PC-9 (cell line): ENCODE results near the gene RHEB. TPM values are rescaled to one million over a fixed set of nuclear protein-coding genes. Genes with fewer than 3 reads are reported as not detected.
A peak's percentile ranks its signal among the peaks of the same experiment; 100 is the strongest.

ENCODE experiments used
- BruUV-seq: library from RNA; stranded (reverse); fragments of 400-500 nt; replicated peaks from 2 replicates; lab custom pipeline; 2021; lab: Mats Ljungman, UMichigan
- CTCF ChIA-PET: fragments of 300-600 bp; sonication (Branson Sonifier 250); formaldehyde crosslinking; loops from one replicate; lab custom pipeline; 2022; ENCODE audit warnings: antibody characterized with exemption; lab: Charles Lee
- POLR2A ChIA-PET: fragments of 300-600 bp; sonication (Branson Sonifier 250); formaldehyde crosslinking; loops from one replicate; lab custom pipeline; 2022; ENCODE audit warnings: antibody characterized with exemption; ENCODE audit not compliant: unreplicated experiment; lab: Charles Lee
- DNase-seq, 2 experiments: peaks; one replicate each; pipeline versions ENCODE4 v3.0.0 to v3.0.0-alpha.2; 2015 to 2022; ENCODE audit warnings: mixed read lengths in 1 of 2
- H2AFZ ChIP-seq: fragments of 200-600 bp; sonication (generic); 2 replicates; pipeline ENCODE4 v1.8.1; 2017; ENCODE audit warnings: antibody characterized with exemption
- H3F3A ChIP-seq: fragments of 200-600 bp; sonication (generic); 2 replicates; pipeline ENCODE4 v1.8.1; 2017; ENCODE audit warnings: antibody characterized with exemption, mild to moderate bottlenecking, low read depth; ENCODE audit not compliant: insufficient read depth
- H3K27ac ChIP-seq: fragments of 200-600 bp; sonication (generic); 2 replicates; pipeline ENCODE4 v1.6.1; 2016; ENCODE audit warnings: mixed run types
- H3K27me3 ChIP-seq: fragments of 200-600 bp; sonication (generic); 2 replicates; pipeline ENCODE4 v1.6.1; 2016; ENCODE audit warnings: low read depth, mixed run types; ENCODE audit not compliant: insufficient read depth
- H3K36me3 ChIP-seq: fragments of 200-600 bp; sonication (generic); 2 replicates; pipeline ENCODE4 v1.6.1; 2016; ENCODE audit warnings: low read depth, mixed run types
- H3K4me1 ChIP-seq: fragments of 200-600 bp; sonication (generic); replicated peaks from 2 replicates; pipeline ENCODE4 v1.6.1; 2016; ENCODE audit warnings: mixed run types; ENCODE audit not compliant: insufficient read depth
- H3K4me2 ChIP-seq: fragments of 200-600 bp; sonication (generic); 2 replicates; pipeline ENCODE4 v1.6.1; 2017; ENCODE audit warnings: mixed run types
- H3K4me3 ChIP-seq: fragments of 200-600 bp; sonication (generic); 2 replicates; pipeline ENCODE4 v1.6.1; 2016; ENCODE audit warnings: mixed run types
- H3K79me2 ChIP-seq: fragments of 200-600 bp; sonication (generic); 2 replicates; pipeline ENCODE4 v1.6.1; 2017; ENCODE audit warnings: low read depth, mixed run types
- H3K9me2 ChIP-seq: fragments of 200-600 bp; sonication (generic); 2 replicates; pipeline ENCODE4 v1.8.1; 2017; ENCODE audit warnings: mild to moderate bottlenecking; ENCODE audit not compliant: insufficient read depth
- H3K9me3 ChIP-seq: fragments of 200-600 bp; sonication (generic); 2 replicates; pipeline ENCODE4 v1.8.1; 2016; ENCODE audit warnings: low read depth; ENCODE audit not compliant: insufficient read depth
- H4K20me1 ChIP-seq: fragments of 200-600 bp; sonication (generic); 2 replicates; pipeline ENCODE4 v1.8.1; 2017; ENCODE audit not compliant: insufficient read depth
- CTCF ChIP-seq: fragments of 200-600 bp; sonication (generic); conservative IDR thresholded peaks from 2 replicates; pipeline ENCODE4 v1.6.1; 2017; ENCODE audit warnings: mixed run types, antibody characterized with exemption, mild to moderate bottlenecking, moderate library complexity
- EZH2 ChIP-seq: fragments of 200-600 bp; sonication (generic); IDR thresholded peaks from 2 replicates; pipeline ENCODE4 v1.8.0; 2017; ENCODE audit warnings: antibody characterized with exemption, low read depth
- intact Hi-C: fragments of 100-400 bp; cut with micrococcal nuclease; formaldehyde crosslinking; loops from one replicate; pipeline ENCODE4 v1.10.0; 2022; ENCODE audit not compliant: unreplicated experiment
- total RNA-seq: library from RNA; stranded (reverse); gene quantifications from 2 replicates; pipeline ENCODE4 v1.2.3, GENCODE V29; 2021

The RHEB gene
- total RNA-seq, 1 experiment from 2014 or later: 202 TPM

DNA sequence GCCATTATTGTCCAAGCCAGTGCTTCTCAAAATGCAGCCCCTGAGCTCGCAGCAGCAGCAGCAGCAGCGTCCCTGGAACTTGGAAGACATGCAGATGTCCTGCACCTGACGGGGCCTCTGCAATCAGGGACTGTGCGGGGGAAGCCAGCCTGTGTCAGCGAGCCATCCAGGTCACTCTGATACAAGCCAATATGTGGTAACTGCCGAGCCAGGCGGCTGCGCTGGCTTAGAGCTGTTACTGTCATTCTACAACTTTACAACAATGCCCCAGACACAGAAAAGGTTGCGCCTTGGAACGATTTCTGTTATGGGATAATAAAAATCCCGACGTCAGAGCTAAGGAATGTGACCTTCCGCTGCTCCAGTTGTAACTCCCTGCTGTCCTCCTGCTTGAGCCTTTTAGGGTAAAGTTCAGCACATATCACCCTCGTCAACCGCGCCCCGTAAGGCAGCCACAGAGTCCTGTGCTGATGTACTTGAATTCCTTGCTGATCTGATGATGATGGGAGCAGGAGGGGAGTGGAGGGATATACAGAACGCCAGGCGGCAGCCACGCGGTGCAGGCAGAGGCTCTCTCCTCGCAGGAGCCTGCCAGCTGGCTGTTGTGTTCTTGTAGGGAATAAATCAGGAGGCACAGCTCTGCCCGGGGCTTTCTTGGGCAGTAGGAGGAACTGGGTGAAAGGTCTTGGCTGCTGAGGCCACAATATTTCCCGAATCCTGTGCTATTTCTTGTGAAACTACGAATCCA, 59.8 kb downstream of the RHEB start:
- TF ChIP-seq CTCF: no peak
- no peak for TF ChIP-seq EZH2
- Histone ChIP-seq H3K36me3 (peaks cover 8% of the 10 kb centered on the region), H3K27me3 (no peaks in the 10 kb centered on the region), H3K9me2 (no peaks in the 10 kb centered on the region), H3K27ac (peak overlapping the region; percentile 75), H3K79me2 (no peaks in the 10 kb centered on the region), H3K4me3 (peak overlapping the region; percentile 44; the same call in 1 of the 2 replicates), H3K9me3 (peaks cover 6% of the 10 kb centered on the region; the same call in 1 of the 2 replicates), H3F3A (peaks cover 61% of the 10 kb centered on the region), H3K4me1 (peaks cover 29% of the 10 kb centered on the region), H3K4me2 (peak overlapping the region; percentile 88), H2AFZ (peak overlapping the region; percentile 28; the same call in 1 of the 2 replicates), H4K20me1 (no peaks in the 10 kb centered on the region)
- no TSS peak for BruUV-seq
- intact Hi-C loops: loop anchor here (1.0 to 2.0 kb wide), 3 partner anchors 59 to 473 kb away; partner anchors contain the start of gene RHEB
- ChIA-PET CTCF (interaction anchor here (0.6 kb wide), 1 partner anchor 48 kb away, joined by 3 read pairs; no protein-coding TSS in a partner anchor), POLR2A (interaction anchor here (0.5 to 1.3 kb wide), 3 partner anchors 33 to 60 kb away, joined by 3 to 5 read pairs (median 4); partner anchors contain the start of gene RHEB)
- peak; percentile 86 to 97 for DNase-seq

- H2AFZ ChIP-seq: no peak overlapping the region
- H3K4me2 ChIP-seq: no peak overlapping the region
- no TSS peak for BruUV-seq
- H3K4me3 ChIP-seq: no peak overlapping the region
- H3F3A ChIP-seq: peaks cover 45% of the 10 kb centered on the region
- H3K36me3 ChIP-seq: no peaks in the 10 kb centered on the region
- H4K20me1 ChIP-seq: no peaks in the 10 kb centered on the region
- no peaks in the 10 kb centered on the region for H3K79me2 ChIP-seq
- intact Hi-C loops: no loop called here
- H3K4me1 ChIP-seq: peaks cover 29% of the 10 kb centered on the region
- H3K27me3 ChIP-seq: no peaks in the 10 kb centered on the region
- ChIA-PET CTCF (no interaction called here), POLR2A (no interaction called here)
- no peak for DNase-seq
- peaks cover 4% of the 10 kb centered on the region; the same call in 1 of the 2 replicates for H3K9me3 ChIP-seq
- no peaks in the 10 kb centered on the region for H3K9me2 ChIP-seq
- no peak overlapping the region for H3K27ac ChIP-seq
- no peak for TF ChIP-seq EZH2
- no peak for TF ChIP-seq CTCF
Measured at GRCh38 chr7:151457534-151457933, 62.2 kb downstream of the RHEB start.

DNA sequence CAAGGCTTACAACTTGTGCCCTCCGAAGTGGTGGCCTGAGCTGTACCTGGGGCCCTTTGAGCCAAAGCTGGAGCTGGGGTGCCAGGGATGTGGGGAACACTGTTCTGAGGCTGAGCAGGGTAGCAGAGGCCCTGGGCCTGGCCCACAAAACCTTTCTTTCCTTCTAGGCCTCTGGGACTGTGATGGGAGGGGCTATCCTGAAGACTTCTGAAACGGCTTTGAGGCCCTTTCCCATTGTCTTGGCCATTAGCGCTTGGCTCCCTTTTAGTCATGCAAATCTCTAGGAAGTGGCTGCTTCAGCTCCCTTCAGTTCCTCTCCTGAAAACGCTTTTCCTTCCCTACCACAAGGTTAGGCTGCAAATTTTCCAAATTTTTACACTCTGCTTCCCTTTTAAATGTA, 62.9 kb downstream of the RHEB start:
- no peaks in the 10 kb centered on the region for H3K36me3 ChIP-seq
- POLR2A ChIA-PET: no interaction called here
- no peak for DNase-seq
- no peak overlapping the region for H3K4me2 ChIP-seq
- H3K27ac ChIP-seq: no peak overlapping the region
- no peaks in the 10 kb centered on the region for H4K20me1 ChIP-seq
- H3K4me3 ChIP-seq: no peak overlapping the region
- H3F3A ChIP-seq: peaks cover 37% of the 10 kb centered on the region
- no peak for TF ChIP-seq CTCF
- no peak for TF ChIP-seq EZH2
- no peaks in the 10 kb centered on the region for H3K79me2 ChIP-seq
- no TSS peak for BruUV-seq
- H3K27me3 ChIP-seq: no peaks in the 10 kb centered on the region
- no peak overlapping the region for H2AFZ ChIP-seq
- H3K9me3 ChIP-seq: no peaks in the 10 kb centered on the region
- H3K9me2 ChIP-seq: no peaks in the 10 kb centered on the region
- intact Hi-C loops: no loop called here
- peaks cover 28% of the 10 kb centered on the region for H3K4me1 ChIP-seq
- CTCF ChIA-PET: no interaction called here
